ENCODE measurements around the gene TLL1. TPM values are rescaled to one million over a fixed set of nuclear protein-coding genes. Genes with fewer than 3 reads are reported as not detected.

Gene TLL1
- total RNA-seq, 2 experiments from 2014 or later = not detected

DNA sequence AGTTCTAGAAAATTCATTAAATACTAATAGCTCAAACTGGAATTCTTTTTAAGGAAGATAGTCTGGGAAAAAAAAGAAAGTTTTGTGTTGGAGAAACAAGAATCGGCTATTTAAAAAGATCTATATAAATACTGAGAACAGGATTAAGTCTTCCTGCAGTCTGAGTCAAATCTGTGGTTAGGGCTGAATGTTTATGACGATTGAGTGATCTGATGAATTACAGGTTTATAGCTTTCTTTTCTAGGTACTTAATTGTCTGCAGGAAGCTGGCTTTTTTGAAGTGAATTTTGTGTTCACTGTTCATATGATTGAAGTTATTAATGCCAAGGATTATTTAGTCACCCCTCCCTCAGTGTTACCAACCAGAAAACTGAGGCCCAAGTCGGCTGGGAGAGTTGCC lies 42.2 kb downstream of the TLL1 start:
- no peak for DNase-seq
- CTCF ChIA-PET = no interaction called here
- POLR2A ChIA-PET = no interaction called here
- Mint-ChIP-seq H3K27me3 (no peaks in the 10 kb centered on the region), H3K4me3 (no peak overlapping the region), H3K36me3 (ENCODE audit: low read depth) (no peaks in the 10 kb centered on the region), H3K27ac (no peak overlapping the region), H3K9me3 (peaks cover 2% of the 10 kb centered on the region), H3K4me1 (ENCODE audit: low read depth) (no peaks in the 10 kb centered on the region)
- TF ChIP-seq, protein P1, sequence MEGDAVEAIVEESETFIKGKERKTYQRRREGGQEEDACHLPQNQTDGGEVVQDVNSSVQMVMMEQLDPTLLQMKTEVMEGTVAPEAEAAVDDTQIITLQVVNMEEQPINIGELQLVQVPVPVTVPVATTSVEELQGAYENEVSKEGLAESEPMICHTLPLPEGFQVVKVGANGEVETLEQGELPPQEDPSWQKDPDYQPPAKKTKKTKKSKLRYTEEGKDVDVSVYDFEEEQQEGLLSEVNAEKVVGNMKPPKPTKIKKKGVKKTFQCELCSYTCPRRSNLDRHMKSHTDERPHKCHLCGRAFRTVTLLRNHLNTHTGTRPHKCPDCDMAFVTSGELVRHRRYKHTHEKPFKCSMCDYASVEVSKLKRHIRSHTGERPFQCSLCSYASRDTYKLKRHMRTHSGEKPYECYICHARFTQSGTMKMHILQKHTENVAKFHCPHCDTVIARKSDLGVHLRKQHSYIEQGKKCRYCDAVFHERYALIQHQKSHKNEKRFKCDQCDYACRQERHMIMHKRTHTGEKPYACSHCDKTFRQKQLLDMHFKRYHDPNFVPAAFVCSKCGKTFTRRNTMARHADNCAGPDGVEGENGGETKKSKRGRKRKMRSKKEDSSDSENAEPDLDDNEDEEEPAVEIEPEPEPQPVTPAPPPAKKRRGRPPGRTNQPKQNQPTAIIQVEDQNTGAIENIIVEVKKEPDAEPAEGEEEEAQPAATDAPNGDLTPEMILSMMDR (IDR thresholded peaks at IDR 0.05) = no peak
- ATAC-seq = no peak
- intact Hi-C loops (cut with micrococcal nuclease) = no loop called here

DNA sequence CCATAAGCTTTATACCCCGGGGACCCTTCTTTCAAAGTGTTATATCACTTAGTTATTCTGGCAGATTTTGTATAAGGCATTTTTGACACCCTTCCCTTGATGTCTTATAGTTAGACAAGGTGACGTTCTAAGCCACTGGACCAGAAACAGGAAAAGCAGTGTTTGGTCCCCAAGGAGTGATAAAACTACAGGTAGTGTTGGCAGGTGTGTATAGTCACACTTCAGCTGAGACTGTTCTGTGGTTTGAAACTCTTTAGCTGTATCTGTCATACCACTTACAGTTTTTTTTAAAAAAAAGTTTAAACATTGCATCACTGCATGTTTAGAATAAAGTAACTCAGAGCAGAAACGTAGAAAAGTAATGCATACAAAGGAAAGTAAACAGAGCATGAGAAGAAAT lies 48.5 kb downstream of the TLL1 start:
- TF ChIP-seq, protein P1 (IDR thresholded peaks at IDR 0.05) = no peak
- Mint-ChIP-seq H3K9me3 (peaks cover 1% of the 10 kb centered on the region), H3K4me3 (no peak overlapping the region), H3K4me1 (ENCODE audit: low read depth) (no peaks in the 10 kb centered on the region), H3K27me3 (no peaks in the 10 kb centered on the region), H3K27ac (no peak overlapping the region), H3K36me3 (ENCODE audit: low read depth) (no peaks in the 10 kb centered on the region)
- ChIA-PET CTCF (no interaction called here), POLR2A (no interaction called here)
- intact Hi-C loops (cut with micrococcal nuclease) = no loop called here
- no peak for ATAC-seq
- no peak for DNase-seq

DNA sequence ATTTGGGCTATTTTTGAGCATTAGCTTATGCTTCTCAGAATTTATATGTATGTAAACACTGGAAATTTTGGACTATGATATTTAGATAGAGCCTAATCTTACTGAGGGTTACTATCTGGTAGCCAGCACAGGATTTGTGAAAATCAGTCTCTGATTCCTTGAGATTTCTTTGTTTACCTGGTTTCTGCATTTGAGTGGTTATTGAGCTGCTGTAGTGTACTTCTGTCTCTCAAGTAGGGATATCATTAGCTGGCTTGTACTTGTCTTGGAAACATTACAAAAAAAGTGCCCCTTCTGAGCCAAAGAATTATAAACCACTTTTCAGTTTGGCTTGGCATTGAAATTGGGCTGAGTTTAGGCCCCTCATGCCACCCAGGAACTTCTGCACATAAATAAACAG lies 49.7 kb downstream of the TLL1 start:
- Mint-ChIP-seq H3K4me1 (ENCODE audit: low read depth) (no peaks in the 10 kb centered on the region), H3K36me3 (ENCODE audit: low read depth) (no peaks in the 10 kb centered on the region), H3K9me3 (peaks cover 1% of the 10 kb centered on the region), H3K4me3 (no peak overlapping the region), H3K27ac (no peak overlapping the region), H3K27me3 (no peaks in the 10 kb centered on the region)
- TF ChIP-seq, protein P1 (IDR thresholded peaks at IDR 0.05) = no peak
- ATAC-seq (no peak), DNase-seq (no peak)
- ChIA-PET POLR2A (no interaction called here), CTCF (no interaction called here)
- intact Hi-C loops (cut with micrococcal nuclease) = no loop called here

DNA sequence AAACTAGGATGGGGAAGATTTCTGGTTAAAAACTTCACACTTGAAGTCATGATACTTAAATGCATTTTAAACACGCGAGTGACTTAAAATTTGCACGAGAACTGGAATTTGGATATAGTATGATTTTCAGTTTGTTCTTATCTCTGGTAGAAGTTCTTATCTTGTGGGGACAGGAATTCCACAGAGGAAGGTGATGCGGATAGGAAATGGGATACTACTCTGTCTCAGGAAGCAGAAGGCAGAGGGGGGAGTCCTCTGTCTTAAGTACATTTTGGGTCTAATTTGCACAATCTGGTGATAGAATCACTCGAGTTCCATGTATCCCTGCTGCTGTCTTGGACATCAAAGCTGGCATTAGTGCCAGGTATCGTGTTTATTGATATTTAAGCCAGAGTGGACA lies 53.3 kb downstream of the TLL1 start:
- Mint-ChIP-seq H3K36me3 (ENCODE audit: low read depth) (no peaks in the 10 kb centered on the region), H3K4me1 (ENCODE audit: low read depth) (no peaks in the 10 kb centered on the region), H3K9me3 (peaks cover 1% of the 10 kb centered on the region), H3K27ac (no peak overlapping the region), H3K27me3 (no peaks in the 10 kb centered on the region), H3K4me3 (no peak overlapping the region)
- intact Hi-C loops (cut with micrococcal nuclease) = no loop called here
- ChIA-PET CTCF (no interaction called here), POLR2A (no interaction called here)
- TF ChIP-seq, protein P1 (IDR thresholded peaks at IDR 0.05) = no peak
- ATAC-seq = no peak
- DNase-seq = no peak

DNA sequence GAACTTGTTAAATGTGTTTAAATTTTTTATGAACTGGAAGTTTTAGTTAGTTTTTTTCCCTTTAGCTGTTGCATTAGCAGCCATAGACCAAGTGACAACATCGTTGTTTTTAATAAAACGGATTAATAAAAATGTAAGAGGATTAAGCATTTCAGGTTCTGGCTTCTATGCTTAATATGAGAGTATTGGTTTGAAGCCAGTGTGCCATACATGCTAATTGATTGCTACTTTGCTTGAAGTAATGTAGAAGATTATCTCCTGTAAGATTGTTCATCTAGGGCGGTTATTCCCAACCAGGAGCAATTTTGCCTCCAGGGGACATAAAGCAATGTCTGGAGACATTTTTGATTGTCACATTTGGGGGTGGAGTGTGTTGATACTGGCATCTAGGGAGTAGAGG lies 54.3 kb downstream of the TLL1 start:
- DNase-seq (no peak), ATAC-seq (no peak)
- ChIA-PET CTCF (no interaction called here), POLR2A (no interaction called here)
- Mint-ChIP-seq H3K36me3 (ENCODE audit: low read depth) (no peaks in the 10 kb centered on the region), H3K9me3 (no peaks in the 10 kb centered on the region), H3K27ac (no peak overlapping the region), H3K27me3 (no peaks in the 10 kb centered on the region), H3K4me1 (ENCODE audit: low read depth) (no peaks in the 10 kb centered on the region), H3K4me3 (no peak overlapping the region)
- TF ChIP-seq, protein P1 (IDR thresholded peaks at IDR 0.05) = no peak
- intact Hi-C loops (cut with micrococcal nuclease) = no loop called here
